Cerebellar nuclear complex (tissue), 1 donor: ENCODE results near the gene ARMC3.
"Not testable (repeated sequence)": the region's sequence is repeated elsewhere in the genome, so short reads cannot be mapped to it uniquely, and the experiment has no call there.

ENCODE experiments used
- DNase-seq, 2 experiments: peaks; one replicate each; lab custom pipeline; 2025; lab: John Stamatoyannopoulos, UW

The ARMC3 gene, protein sequence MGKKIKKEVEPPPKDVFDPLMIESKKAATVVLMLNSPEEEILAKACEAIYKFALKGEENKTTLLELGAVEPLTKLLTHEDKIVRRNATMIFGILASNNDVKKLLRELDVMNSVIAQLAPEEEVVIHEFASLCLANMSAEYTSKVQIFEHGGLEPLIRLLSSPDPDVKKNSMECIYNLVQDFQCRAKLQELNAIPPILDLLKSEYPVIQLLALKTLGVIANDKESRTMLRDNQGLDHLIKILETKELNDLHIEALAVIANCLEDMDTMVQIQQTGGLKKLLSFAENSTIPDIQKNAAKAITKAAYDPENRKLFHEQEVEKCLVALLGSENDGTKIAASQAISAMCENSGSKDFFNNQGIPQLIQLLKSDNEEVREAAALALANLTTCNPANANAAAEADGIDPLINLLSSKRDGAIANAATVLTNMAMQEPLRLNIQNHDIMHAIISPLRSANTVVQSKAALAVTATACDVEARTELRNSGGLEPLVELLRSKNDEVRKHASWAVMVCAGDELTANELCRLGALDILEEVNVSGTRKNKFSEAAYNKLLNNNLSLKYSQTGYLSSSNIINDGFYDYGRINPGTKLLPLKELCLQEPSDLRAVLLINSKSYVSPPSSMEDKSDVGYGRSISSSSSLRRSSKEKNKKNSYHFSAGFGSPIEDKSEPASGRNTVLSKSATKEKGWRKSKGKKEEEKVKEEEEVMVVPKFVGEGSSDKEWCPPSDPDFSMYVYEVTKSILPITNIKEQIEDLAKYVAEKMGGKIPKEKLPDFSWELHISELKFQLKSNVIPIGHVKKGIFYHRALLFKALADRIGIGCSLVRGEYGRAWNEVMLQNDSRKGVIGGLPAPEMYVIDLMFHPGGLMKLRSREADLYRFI

GRCh38 chr10:22927661-22928403, at the start of gene ARMC3:
Gene ARMC3, plus strand, starts transcription at chr10:22928053. Its CDS starts 3,944 bp downstream, at chr10:22931997.
- DNase-seq = no peak

DNA sequence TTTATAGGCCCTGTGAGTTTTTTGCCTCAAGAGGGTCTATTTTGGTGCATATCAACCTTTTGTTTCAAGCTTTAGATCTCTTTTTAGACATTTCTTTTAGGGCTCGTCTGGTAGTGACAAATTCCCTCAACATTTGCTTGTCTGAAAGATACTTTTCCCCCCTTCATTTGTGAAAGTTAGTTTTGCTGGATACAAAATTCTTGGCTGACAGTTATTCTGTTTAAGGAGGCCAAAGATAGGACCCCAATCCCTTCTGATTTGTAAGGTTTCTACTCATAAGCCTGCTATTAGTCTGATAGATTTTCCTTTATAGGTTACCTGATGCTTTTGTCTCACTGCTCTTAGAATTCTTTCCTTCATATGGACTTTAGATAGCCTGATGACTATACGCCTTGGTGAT, 36.1 kb upstream of the ARMC3 start:
- DNase-seq = no peak

- DNase-seq = no peak
These were observed 34.1 kb upstream of the ARMC3 start for GRCh38 chr10:22893781-22894180.

- no peak for DNase-seq
These were observed 33.1 kb upstream of the ARMC3 start for GRCh38 chr10:22894714-22895113.

- no peak for DNase-seq
These were observed 32.6 kb upstream of the ARMC3 start for GRCh38 chr10:22895252-22895651.

GRCh38 chr10:22897371-22897770, 30.5 kb upstream of the ARMC3 start:
- no peak for DNase-seq

DNA sequence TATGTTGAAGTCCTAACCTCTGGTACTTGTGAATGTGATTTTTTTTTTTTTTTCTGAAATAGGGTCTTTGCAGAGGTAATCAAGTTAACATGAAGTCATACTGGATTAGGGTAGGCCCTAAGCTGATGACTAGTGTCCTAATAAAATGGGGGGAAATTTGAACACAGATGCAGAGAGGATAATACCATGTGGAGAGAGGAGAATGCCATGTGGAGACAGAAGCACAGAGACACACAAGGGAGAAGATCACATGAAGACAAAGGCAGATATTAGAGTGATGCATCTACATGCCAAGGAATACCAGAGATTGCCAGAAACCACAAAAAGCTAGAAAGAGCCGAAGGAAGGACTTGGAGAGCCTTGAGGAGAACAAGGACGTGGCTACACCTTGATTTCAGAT, 28.5 kb upstream of the ARMC3 start:
- no peak for DNase-seq

GRCh38 chr10:22899775-22900174, 28.1 kb upstream of the ARMC3 start:
- DNase-seq = no peak

DNA sequence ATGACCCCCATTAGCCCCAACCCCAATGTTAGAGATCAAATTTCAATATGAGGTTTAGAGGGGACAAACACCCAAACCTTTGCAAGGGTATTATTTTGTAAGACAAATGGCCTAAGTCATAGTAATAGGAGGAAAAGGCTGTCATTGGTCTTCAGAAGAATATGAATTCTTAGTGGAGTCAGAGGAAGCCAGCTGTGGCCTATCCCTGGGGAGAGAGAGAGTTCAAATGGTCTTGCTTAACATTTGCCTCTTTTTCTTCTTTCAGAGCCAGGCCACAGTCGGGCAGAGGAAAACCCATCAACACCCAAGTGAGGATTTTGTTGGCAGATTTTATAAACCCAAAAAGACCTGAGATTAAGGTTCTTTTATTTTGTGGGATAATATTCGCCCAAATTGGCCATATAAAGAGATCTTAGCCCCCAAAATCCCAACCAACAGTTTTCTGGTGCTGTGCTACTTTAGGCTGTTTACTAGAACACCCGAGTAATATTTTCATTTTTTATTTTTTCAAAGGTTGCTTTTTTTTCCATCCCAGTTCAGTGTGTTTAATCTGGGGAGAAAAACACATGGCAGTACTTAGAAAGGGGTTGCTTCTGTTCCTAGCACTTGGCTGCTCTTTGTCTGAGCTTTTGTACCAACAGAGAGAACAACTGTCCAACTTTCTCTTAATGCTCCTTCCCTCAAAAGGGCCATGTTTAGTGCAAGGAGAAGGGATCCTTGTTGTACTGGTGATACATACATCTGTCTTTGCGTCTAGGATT, 26.8 kb upstream of the ARMC3 start:
- no peak for DNase-seq

- not testable (repeated sequence) for DNase-seq
These were observed 25.7 kb upstream of the ARMC3 start for GRCh38 chr10:22902147-22902546.

DNA sequence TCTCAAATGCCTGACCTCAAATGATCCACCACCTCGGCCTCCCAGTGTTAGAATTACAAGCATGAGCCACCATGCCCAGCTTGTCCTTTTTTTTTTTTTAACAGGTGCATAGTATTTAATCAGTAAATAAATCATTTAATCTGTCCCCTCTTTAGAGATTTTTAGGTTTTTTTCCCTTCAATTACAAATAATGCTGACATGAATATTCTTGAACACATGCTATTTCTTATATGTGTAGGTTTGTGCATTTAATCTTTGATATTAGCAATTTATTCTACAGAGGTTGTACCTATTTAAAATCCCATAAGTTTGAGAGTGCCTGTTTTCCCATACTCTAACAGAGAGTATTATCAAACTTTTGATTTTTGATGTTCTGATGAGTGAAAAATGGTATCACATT, 24.2 kb upstream of the ARMC3 start:
- DNase-seq = no peak

GRCh38 chr10:22906767-22907166, 21.1 kb upstream of the ARMC3 start:
- DNase-seq = no peak

DNA sequence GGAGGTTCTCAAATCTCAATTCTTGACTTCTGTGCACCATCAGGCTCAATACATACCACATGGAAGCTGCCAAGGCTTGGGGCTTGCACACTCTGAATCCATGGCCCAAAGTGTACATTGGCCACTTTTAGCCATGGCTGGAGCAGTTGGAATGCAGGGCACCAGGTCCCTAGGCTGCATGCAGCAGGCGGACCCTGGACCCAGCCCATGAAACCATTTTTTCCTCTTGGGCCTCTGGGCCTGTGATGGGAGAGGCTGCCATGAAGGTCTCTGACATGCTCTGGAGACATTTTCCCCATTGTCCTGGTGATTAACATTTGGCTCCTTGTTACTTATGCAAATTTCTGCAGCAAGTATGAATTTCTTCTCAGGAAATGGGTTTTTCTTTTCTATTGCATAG, 19.0 kb upstream of the ARMC3 start:
- no peak for DNase-seq

DNA sequence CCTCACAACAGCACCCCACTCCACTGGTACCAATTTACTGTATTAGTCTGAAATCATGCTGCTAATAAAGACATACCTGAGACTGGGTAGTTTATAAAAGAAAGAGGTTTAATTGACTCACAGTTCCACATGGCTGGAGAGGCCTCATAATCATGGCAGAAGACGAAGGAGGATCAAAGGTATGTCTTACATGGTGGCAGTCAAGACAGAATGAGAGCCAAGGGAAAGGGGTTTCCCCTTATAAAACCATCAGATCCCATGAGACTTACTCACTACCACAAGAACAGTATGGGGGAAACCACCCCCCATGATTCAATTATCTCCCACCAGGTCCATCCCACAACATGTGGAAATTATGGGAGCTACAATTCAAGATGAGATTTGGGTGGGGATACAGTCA, 18.2 kb upstream of the ARMC3 start:
- not testable (repeated sequence) for DNase-seq

DNA sequence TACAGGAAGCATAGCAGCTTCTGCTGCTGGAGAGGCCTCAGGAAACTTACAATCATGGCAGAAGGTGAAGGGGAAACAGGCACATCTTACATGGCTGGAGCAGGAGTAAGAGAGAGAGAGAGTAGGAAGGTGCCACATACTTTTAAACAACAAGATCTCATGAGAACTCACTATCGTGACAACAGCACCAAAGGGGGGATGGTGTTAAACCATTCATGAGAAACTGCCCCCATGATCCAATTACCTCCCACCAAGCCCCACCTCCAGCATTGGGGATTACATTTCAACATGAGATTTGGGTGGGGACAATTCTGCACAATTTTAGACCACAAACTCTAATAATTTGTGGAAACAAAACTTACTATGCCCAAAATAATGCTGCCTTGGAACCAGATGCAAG, 16.8 kb upstream of the ARMC3 start:
- DNase-seq = no peak

DNA sequence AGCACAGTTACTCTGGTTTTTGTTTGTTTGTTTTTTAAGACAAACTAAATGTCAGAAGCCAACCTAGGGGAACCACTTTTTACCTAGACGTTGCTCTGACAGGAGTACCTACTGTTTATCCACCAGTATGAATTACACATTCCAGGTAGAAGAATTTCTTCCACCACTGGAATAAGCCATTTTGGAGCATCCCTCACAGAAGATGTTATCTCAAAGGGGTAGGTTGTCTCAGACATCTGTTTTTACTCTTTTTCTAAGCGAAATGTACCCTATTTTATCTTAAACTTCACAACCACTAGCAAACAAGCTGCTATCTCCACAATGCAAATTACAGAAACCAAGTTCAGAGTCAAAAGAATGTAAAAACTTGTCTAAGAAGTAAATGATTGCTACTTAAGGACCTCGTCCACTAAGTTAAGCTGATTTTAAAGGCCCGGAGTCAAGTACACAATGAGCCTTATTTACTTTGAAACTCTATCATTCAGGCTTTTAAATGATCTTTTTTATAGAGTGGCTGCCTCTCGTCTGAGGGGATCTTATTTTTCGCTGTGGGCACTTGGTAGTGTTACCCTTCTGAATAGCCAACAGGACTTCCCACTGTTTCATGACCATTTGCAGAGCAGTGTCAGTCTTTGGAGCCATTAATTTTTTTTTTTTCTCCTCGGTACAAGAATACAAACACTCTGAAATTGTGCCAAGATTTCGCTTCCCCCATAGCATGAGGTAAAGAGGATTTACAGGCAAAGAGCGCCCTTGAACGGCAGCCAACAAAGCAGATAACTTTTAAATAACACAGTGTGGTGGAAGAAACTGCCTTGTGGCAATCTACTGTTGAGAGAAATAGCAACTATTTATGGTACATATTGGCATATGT, 15.7 kb upstream of the ARMC3 start:
- DNase-seq = no peak

GRCh38 chr10:22912763-22913384, 15.0 kb upstream of the ARMC3 start:
- no peak for DNase-seq

- no peak for DNase-seq
These were observed 14.3 kb upstream of the ARMC3 start for GRCh38 chr10:22913474-22914092.

GRCh38 chr10:22915314-22915713, 12.5 kb upstream of the ARMC3 start:
- DNase-seq = no peak

GRCh38 chr10:22925088-22925487, 2.8 kb upstream of the ARMC3 start:
- DNase-seq = no peak
